GM18526 (cell line): ENCODE measurements around the gene NUDT4B.
"Not testable (repeated sequence)": the region's sequence is repeated elsewhere in the genome, so short reads cannot be mapped to it uniquely, and the experiment has no call there.

Experiments used
- POLR2A ChIP-seq: IDR thresholded peaks from 3 replicates; pipeline ENCODE4 v1.6.1; 2011; ENCODE audit not compliant: insufficient read length; ENCODE audit errors: extremely low read depth

The NUDT4B gene

DNA sequence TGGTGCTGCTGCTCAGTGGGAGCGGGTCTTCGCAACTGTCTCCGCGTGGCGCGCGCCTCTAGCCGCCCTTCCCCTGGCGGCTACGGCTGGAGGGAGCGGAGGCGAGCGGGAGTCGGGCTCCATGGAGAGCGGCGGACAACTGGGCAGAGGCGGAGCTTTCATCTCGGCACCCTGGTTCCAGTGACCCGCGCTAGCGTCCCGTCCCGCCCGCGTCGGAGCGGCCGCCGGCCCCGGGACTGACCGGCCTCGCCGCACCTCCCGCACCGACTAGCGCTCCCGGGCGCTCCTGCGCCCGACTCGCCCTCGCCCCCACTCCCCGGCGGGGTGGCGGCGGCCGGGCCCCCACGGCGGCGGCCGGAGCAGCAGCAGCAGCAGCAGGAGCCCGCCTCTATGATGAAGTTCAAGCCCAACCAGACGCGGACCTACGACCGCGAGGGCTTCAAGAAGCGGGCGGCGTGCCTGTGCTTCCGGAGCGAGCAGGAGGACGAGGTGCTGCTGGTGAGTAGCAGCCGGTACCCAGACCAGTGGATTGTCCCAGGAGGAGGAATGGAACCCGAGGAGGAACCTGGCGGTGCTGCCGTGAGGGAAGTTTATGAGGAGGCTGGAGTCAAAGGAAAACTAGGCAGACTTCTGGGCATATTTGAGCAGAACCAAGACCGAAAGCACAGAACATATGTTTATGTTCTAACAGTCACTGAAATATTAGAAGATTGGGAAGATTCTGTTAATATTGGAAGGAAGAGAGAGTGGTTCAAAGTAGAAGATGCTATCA, at the start of gene NUDT4B:
Gene NUDT4B (plus strand): TSS at position 212 of the 772 bp plus-strand sequence. CDS start 179 bp downstream, at position 391.
- TF ChIP-seq POLR2A = not testable (repeated sequence)
